Caco-2 (cell line): Measurements from ENCODE around the gene INPP5E. TPM values are rescaled to one million over a fixed set of nuclear protein-coding genes. Genes with fewer than 3 reads are reported as not detected.

Experiments used
- BruUV-seq: library from RNA; stranded (reverse); fragments of 400-500 nt; replicated peaks from 2 replicates; lab custom pipeline; 2021; lab: Mats Ljungman, UMichigan
- CTCF ChIA-PET: fragments of 300-600 bp; sonication (Branson Sonifier 250); formaldehyde crosslinking; loops from one replicate; lab custom pipeline; 2022; ENCODE audit warnings: antibody characterized with exemption; lab: Charles Lee
- POLR2A ChIA-PET: fragments of 300-600 bp; sonication (Branson Sonifier 250); formaldehyde crosslinking; loops from one replicate; lab custom pipeline; 2022; ENCODE audit warnings: antibody characterized with exemption; lab: Charles Lee
- DNase-seq, 2 experiments: peaks; one replicate each; pipeline versions ENCODE4 v3.0.0 to v3.0.0-alpha.2; 2020 to 2022
- H3K27me3 ChIP-seq: replicated peaks from 2 replicates; pipeline ENCODE4 v1.6.0; 2011; ENCODE audit warnings: low read length; ENCODE audit not compliant: control insufficient read depth, insufficient read depth
- H3K36me3 ChIP-seq: 2 replicates; pipeline ENCODE4 v1.5.1; 2011; ENCODE audit warnings: low read length; ENCODE audit not compliant: control insufficient read depth, insufficient read depth
- H3K4me1 ChIP-seq: fragments of 250-450 bp; sonication (Bioruptor Pico); 2 replicates; pipeline ENCODE4 v1.5.1; 2020; ENCODE audit warnings: mild to moderate bottlenecking
- H3K4me3 ChIP-seq: 2 replicates; pipeline ENCODE4 v1.5.1; 2011; ENCODE audit warnings: low read depth, mild to moderate bottlenecking, control low read depth, low read length
- H3K9me3 ChIP-seq: fragments of 250-450 bp; sonication (Bioruptor Pico); 2 replicates; pipeline ENCODE4 v1.5.1; 2020; ENCODE audit warnings: mild to moderate bottlenecking, moderate library complexity
- H3K27ac Mint-ChIP-seq: one replicate; pipeline ENCODE4 v1.8.0; 2022; ENCODE audit warnings: mixed read lengths; ENCODE audit not compliant: unreplicated experiment
- H3K27me3 Mint-ChIP-seq: one replicate; pipeline ENCODE4 v1.8.0; 2022; ENCODE audit warnings: mixed read lengths; ENCODE audit not compliant: insufficient read depth, unreplicated experiment
- H3K36me3 Mint-ChIP-seq: one replicate; pipeline ENCODE4 v1.8.0; 2022; ENCODE audit warnings: mild to moderate bottlenecking, mixed read lengths; ENCODE audit not compliant: insufficient read depth, unreplicated experiment
- H3K4me1 Mint-ChIP-seq: one replicate; pipeline ENCODE4 v1.8.0; 2022; ENCODE audit warnings: low read depth, mixed read lengths; ENCODE audit not compliant: unreplicated experiment
- H3K4me3 Mint-ChIP-seq: one replicate; pipeline ENCODE4 v1.8.0; 2022; ENCODE audit warnings: mild to moderate bottlenecking, moderate library complexity, mixed read lengths; ENCODE audit not compliant: unreplicated experiment
- H3K9me3 Mint-ChIP-seq: one replicate; pipeline ENCODE4 v1.8.0; 2022; ENCODE audit warnings: mixed read lengths; ENCODE audit not compliant: unreplicated experiment
- CTCF ChIP-seq, 2 experiments: fragments of 200-600 bp in 1 of 2; IDR thresholded peaks; 1 replicate in 1 of 2; 2 replicates in 1 of 2; pipeline versions ENCODE4 v1.5.1 to v1.8.0; 2011 to 2022; ENCODE audit warnings: antibody characterized with exemption in 1 of 2, control low read depth in 1 of 2, inconsistent platforms in 1 of 2, low read depth in 1 of 2, low read length in 1 of 2, mild to moderate bottlenecking in 1 of 2, moderate library complexity in 1 of 2; ENCODE audit not compliant: insufficient read depth in 1 of 2, severe bottlenecking in 1 of 2, unreplicated experiment in 1 of 2
- intact Hi-C: fragments of 100-400 bp; cut with micrococcal nuclease; formaldehyde crosslinking; loops from one replicate; pipeline ENCODE4 v1.10.0; 2022; ENCODE audit not compliant: unreplicated experiment
- total RNA-seq: library from RNA; stranded (reverse); gene quantifications from 2 replicates; pipeline ENCODE4 v1.2.3, GENCODE V29; 2022

INPP5E gene
- total RNA-seq, 1 experiment from 2014 or later: 18.6 TPM

- ChIA-PET CTCF (no interaction called here), POLR2A (no interaction called here)
- H3K4me3 Mint-ChIP-seq: no peak overlapping the region
- Histone ChIP-seq H3K36me3 (peaks cover 2% of the 10 kb centered on the region), H3K4me3 (no peak overlapping the region), H3K4me1 (no peaks in the 10 kb centered on the region), H3K9me3 (no peaks in the 10 kb centered on the region), H3K27me3 (no peaks in the 10 kb centered on the region)
- H3K36me3 Mint-ChIP-seq: peaks cover 83% of the 10 kb centered on the region
- H3K9me3 Mint-ChIP-seq: no peaks in the 10 kb centered on the region
- H3K27me3 Mint-ChIP-seq: no peaks in the 10 kb centered on the region
- intact Hi-C loops: no loop called here
- no peak for TF ChIP-seq CTCF (IDR thresholded peaks at IDR 0.05; ENCODE audit: insufficient read depth in 1 of 2, low read depth in 1 of 2, low read length in 1 of 2, severe bottlenecking in 1 of 2, unreplicated experiment in 1 of 2)
- no TSS peak for BruUV-seq
- DNase-seq: no peak
- no peak overlapping the region for H3K27ac Mint-ChIP-seq
- H3K4me1 Mint-ChIP-seq: peaks cover 18% of the 10 kb centered on the region
Measured at GRCh38 chr9:136403538-136403914, 36.1 kb downstream of the INPP5E start.

- H3K4me3 ChIP-seq: no peak overlapping the region
- no peak for TF ChIP-seq CTCF (IDR thresholded peaks at IDR 0.05; ENCODE audit: insufficient read depth in 1 of 2, low read depth in 1 of 2, low read length in 1 of 2, severe bottlenecking in 1 of 2, unreplicated experiment in 1 of 2)
- H3K36me3 ChIP-seq: no peaks in the 10 kb centered on the region
- no TSS peak for BruUV-seq
- Mint-ChIP-seq H3K9me3 (no peaks in the 10 kb centered on the region), H3K36me3 (peaks cover 76% of the 10 kb centered on the region), H3K4me1 (peaks cover 20% of the 10 kb centered on the region), H3K27me3 (no peaks in the 10 kb centered on the region), H3K4me3 (no peak overlapping the region), H3K27ac (no peak overlapping the region)
- no peaks in the 10 kb centered on the region for H3K4me1 ChIP-seq
- no peaks in the 10 kb centered on the region for H3K9me3 ChIP-seq
- DNase-seq: no peak
- H3K27me3 ChIP-seq: no peaks in the 10 kb centered on the region
- CTCF ChIA-PET: interaction anchor here (1.8 kb wide), 1 partner anchor 37 kb away, joined by 4 read pairs; no protein-coding TSS in a partner anchor
- intact Hi-C loops: no loop called here
- POLR2A ChIA-PET: no interaction called here
Measured at GRCh38 chr9:136402067-136402466, 37.6 kb downstream of the INPP5E start.

GRCh38 chr9:136401173-136401922 is 38.3 kb downstream of the INPP5E start:
- H3K36me3 Mint-ChIP-seq: peaks cover 83% of the 10 kb centered on the region
- DNase-seq: no peak
- Histone ChIP-seq H3K36me3 (no peaks in the 10 kb centered on the region), H3K4me1 (no peaks in the 10 kb centered on the region), H3K27me3 (no peaks in the 10 kb centered on the region), H3K4me3 (no peak overlapping the region), H3K9me3 (no peaks in the 10 kb centered on the region)
- TF ChIP-seq CTCF (IDR thresholded peaks at IDR 0.05; ENCODE audit: insufficient read depth in 1 of 2, low read depth in 1 of 2, low read length in 1 of 2, severe bottlenecking in 1 of 2, unreplicated experiment in 1 of 2): no peak
- CTCF ChIA-PET: interaction anchor here (0.6 to 1.8 kb wide), 6 partner anchors 8 to 101 kb away, joined by 3 to 7 read pairs (median 4); no protein-coding TSS in a partner anchor
- peak overlapping the region; percentile 90 for H3K27ac Mint-ChIP-seq
- BruUV-seq: no TSS peak
- H3K4me1 Mint-ChIP-seq: peaks cover 20% of the 10 kb centered on the region
- no peaks in the 10 kb centered on the region for H3K27me3 Mint-ChIP-seq
- H3K9me3 Mint-ChIP-seq: no peaks in the 10 kb centered on the region
- intact Hi-C loops: no loop called here
- H3K4me3 Mint-ChIP-seq: peak overlapping the region; percentile 42
- POLR2A ChIA-PET: interaction anchor here (1.1 kb wide), 1 partner anchor 9 kb away, joined by 4 read pairs; the partner anchor contains the start of genes ENTR1 and PMPCA
